ENCODE measurements around the gene APLF.

The APLF gene

DNA sequence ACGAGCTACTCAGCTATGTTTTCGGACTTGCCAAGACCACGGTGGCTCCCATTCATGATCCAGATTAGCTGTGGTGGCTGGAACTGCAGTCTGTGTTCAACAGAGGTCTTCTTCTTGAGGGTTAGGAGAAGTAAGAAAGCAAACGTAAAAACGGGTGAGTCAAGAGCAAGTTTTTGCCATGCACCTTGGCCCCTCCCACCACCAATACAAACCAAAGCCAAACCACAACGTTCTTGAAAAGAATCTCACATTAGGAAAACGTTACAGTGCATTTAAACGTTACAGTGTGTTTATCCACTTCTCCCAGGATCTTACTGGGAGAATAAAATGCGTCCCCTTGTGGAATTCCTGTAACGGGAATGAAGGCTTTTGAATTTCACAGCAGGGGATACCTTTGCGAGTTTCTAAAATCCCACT is 1.0 kb upstream of the APLF start:
- peak overlapping the region; percentile 87 to 88 for H3K27ac ChIP-seq
- no peak for DNase-seq

DNA sequence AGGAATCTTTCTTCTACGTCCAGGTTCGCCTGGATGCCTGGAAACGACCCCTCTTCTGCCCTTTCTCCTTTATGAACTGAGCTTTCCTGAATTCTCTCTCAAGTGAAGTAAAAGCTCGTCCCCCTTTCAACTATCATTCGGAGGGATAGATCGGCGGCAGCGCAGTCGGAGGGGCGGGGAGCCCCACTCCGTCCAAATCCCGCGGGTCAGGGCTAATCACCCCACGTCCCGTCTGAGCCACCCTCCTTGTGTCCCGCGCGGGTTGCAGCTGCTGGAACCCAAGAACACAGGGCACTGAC is 658 bp upstream of the APLF start:
- H3K27ac ChIP-seq: peak overlapping the region; percentile 87 to 88
- no peak for DNase-seq
- H3K27me3 ChIP-seq: no peaks in the 10 kb centered on the region
- H3K4me1 ChIP-seq: peaks cover 0 to 19% (median 11%) of the 10 kb centered on the region in 4 donors
- intact Hi-C loops (cut with DNase I; ENCODE audit: low total_unique reads): loop anchor here (10.0 kb wide), 1 partner anchor 458 kb away; no protein-coding TSS in a partner anchor
- no peaks in the 10 kb centered on the region for H3K36me3 ChIP-seq
- H3K9me3 ChIP-seq: no peaks in the 10 kb centered on the region
- TF ChIP-seq, protein P1, sequence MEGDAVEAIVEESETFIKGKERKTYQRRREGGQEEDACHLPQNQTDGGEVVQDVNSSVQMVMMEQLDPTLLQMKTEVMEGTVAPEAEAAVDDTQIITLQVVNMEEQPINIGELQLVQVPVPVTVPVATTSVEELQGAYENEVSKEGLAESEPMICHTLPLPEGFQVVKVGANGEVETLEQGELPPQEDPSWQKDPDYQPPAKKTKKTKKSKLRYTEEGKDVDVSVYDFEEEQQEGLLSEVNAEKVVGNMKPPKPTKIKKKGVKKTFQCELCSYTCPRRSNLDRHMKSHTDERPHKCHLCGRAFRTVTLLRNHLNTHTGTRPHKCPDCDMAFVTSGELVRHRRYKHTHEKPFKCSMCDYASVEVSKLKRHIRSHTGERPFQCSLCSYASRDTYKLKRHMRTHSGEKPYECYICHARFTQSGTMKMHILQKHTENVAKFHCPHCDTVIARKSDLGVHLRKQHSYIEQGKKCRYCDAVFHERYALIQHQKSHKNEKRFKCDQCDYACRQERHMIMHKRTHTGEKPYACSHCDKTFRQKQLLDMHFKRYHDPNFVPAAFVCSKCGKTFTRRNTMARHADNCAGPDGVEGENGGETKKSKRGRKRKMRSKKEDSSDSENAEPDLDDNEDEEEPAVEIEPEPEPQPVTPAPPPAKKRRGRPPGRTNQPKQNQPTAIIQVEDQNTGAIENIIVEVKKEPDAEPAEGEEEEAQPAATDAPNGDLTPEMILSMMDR (IDR thresholded peaks at IDR 0.05): no peak
- peak overlapping the region; percentile 73 to 91 for H3K4me3 ChIP-seq

More for the DNA sequence above, 1.0 kb upstream of the APLF start:
- intact Hi-C loops (cut with DNase I; ENCODE audit: low total_unique reads): loop anchor here (10.0 kb wide), 1 partner anchor 458 kb away; no protein-coding TSS in a partner anchor
- no peaks in the 10 kb centered on the region for H3K9me3 ChIP-seq
- H3K27me3 ChIP-seq: no peaks in the 10 kb centered on the region
- H3K36me3 ChIP-seq: no peaks in the 10 kb centered on the region
- H3K4me1 ChIP-seq: peaks cover 0 to 19% (median 11%) of the 10 kb centered on the region in 4 donors
- TF ChIP-seq, protein P1 (IDR thresholded peaks at IDR 0.05): peak; percentile 12 to 20
- H3K4me3 ChIP-seq: peak overlapping the region; percentile 73 to 91

DNA sequence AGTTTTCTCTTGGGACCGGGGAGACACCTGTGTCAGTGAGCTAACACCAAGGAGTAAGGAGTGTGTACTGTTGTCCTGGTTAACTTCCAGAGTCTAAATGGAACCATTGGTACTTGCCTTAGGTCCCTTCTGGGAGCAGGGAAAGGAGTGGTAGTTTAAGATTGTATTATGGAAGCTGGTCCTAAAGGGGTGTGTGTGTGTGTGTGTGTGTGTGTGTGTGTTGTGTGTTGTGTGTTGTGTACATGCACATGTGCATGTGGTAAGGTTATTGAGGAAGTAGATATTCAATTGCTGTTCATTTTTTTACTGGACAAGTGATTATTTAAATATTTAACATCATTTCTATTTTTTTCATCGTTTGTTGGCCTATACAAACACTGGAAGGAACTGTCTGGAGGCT is 1.4 kb downstream of the APLF start:
- no peaks in the 10 kb centered on the region for H3K36me3 ChIP-seq
- H3K9me3 ChIP-seq: no peaks in the 10 kb centered on the region
- intact Hi-C loops (cut with DNase I; ENCODE audit: low total_unique reads): loop anchor here (10.0 kb wide), 1 partner anchor 456 kb away; no protein-coding TSS in a partner anchor
- no peak overlapping the region for H3K27ac ChIP-seq
- no peak for DNase-seq
- peaks cover 0 to 19% (median 11%) of the 10 kb centered on the region in 4 donors for H3K4me1 ChIP-seq
- no peak overlapping the region for H3K4me3 ChIP-seq
- TF ChIP-seq, protein P1 (IDR thresholded peaks at IDR 0.05): no peak
- H3K27me3 ChIP-seq: no peaks in the 10 kb centered on the region

DNA sequence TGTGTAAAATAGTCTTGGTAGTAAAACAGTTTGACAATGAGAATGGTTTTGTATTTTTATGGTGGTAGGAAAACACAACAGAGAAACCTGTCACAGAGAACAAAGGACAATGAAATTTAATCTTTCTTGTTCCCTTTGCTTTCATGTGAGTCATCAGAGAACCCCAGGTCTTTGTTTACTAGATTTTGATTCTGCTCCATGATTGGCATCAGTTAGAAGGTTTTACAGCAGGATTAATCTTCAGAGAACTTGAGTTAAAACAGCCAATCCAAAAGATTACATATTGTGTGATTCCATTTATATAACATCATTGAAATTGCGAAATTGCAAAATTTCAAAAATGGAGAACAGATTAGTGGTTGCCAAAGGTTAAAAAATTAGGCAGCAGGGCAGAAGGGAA is 2.5 kb downstream of the APLF start:
- Histone ChIP-seq H3K27me3 (no peaks in the 10 kb centered on the region), H3K9me3 (no peaks in the 10 kb centered on the region), H3K4me1 (peaks cover 0 to 19% (median 11%) of the 10 kb centered on the region in 4 donors), H3K4me3 (no peak overlapping the region), H3K27ac (no peak overlapping the region), H3K36me3 (no peaks in the 10 kb centered on the region)
- no peak for DNase-seq
- TF ChIP-seq, protein P1 (IDR thresholded peaks at IDR 0.05): no peak
- intact Hi-C loops (cut with DNase I; ENCODE audit: low total_unique reads): loop anchor here (10.0 kb wide), 1 partner anchor 455 kb away; no protein-coding TSS in a partner anchor

DNA sequence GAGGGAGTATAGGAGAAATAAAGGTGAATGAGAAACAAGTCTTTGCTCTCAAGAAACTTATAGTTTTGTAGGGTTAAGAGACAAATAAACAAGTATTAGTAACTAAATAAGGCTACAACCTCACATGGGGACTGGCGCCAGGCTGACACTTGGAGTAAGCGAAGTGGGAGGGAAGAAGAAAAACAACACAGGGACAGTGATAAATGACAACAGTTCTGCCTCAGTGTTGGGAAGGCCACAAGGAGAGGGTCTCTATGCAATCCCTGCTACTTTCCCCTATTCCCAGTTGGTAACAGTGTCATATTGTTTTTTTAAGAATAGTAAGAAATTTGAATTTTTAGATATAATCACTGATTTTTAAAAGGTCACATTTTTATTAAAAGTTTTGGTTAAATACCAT is 4.0 kb downstream of the APLF start:
- no peaks in the 10 kb centered on the region for H3K36me3 ChIP-seq
- H3K27ac ChIP-seq: no peak overlapping the region
- H3K4me3 ChIP-seq: no peak overlapping the region
- H3K4me1 ChIP-seq: peaks cover 0 to 12% (median 5%) of the 10 kb centered on the region in 4 donors
- TF ChIP-seq, protein P1 (IDR thresholded peaks at IDR 0.05): no peak
- no peak for DNase-seq
- no peaks in the 10 kb centered on the region for H3K27me3 ChIP-seq
- intact Hi-C loops (cut with DNase I; ENCODE audit: low total_unique reads): no loop called here
- no peaks in the 10 kb centered on the region for H3K9me3 ChIP-seq
